DMS153 (cell line): ENCODE results near the gene RLN3.
A peak's percentile ranks its signal among the peaks of the same experiment; 100 is the strongest.

Experiments
- DNase-seq: peaks from one replicate; lab custom pipeline; 2025; lab: John Stamatoyannopoulos, UW

Gene RLN3

GRCh38 chr19:14027856-14028450, at the start of gene RLN3:
TSS of gene RLN3 (plus strand) at chr19:14028148. CDS start at chr19:14028205, 57 bp downstream.
- no peak for DNase-seq

- peak; percentile 81 for DNase-seq
These were observed 49.4 kb upstream of the RLN3 start for GRCh38 chr19:13978351-13979243.

- no peak for DNase-seq
These were observed 48.7 kb upstream of the RLN3 start for GRCh38 chr19:13979244-13979615.

- no peak for DNase-seq
These were observed 48.3 kb upstream of the RLN3 start for GRCh38 chr19:13979686-13980085.

- no peak for DNase-seq
These were observed 47.6 kb upstream of the RLN3 start for GRCh38 chr19:13980340-13980739.

GRCh38 chr19:13981021-13981420, 46.9 kb upstream of the RLN3 start:
- DNase-seq, result no peak

GRCh38 chr19:13981467-13981866, 46.5 kb upstream of the RLN3 start:
- DNase-seq, result no peak

GRCh38 chr19:13981988-13982501, 45.9 kb upstream of the RLN3 start:
- DNase-seq, result no peak

GRCh38 chr19:13982773-13983172, 45.2 kb upstream of the RLN3 start:
- no peak for DNase-seq

GRCh38 chr19:13983213-13983889, 44.6 kb upstream of the RLN3 start:
- DNase-seq, result peak; percentile 82

GRCh38 chr19:13984186-13984585, 43.8 kb upstream of the RLN3 start:
- no peak for DNase-seq

GRCh38 chr19:13984875-13985741, 42.8 kb upstream of the RLN3 start:
- peak; percentile 29 for DNase-seq

GRCh38 chr19:13985771-13986347, 42.1 kb upstream of the RLN3 start:
- peak; percentile 21 for DNase-seq

GRCh38 chr19:13986348-13986904, 41.5 kb upstream of the RLN3 start:
- peak; percentile 83 for DNase-seq

GRCh38 chr19:13987101-13987890, 40.7 kb upstream of the RLN3 start:
- no peak for DNase-seq

GRCh38 chr19:13989487-13989886, 38.5 kb upstream of the RLN3 start:
- DNase-seq, result no peak

GRCh38 chr19:13990085-13990484, 37.9 kb upstream of the RLN3 start:
- no peak for DNase-seq

- DNase-seq, result no peak
These were observed 35.9 kb upstream of the RLN3 start for GRCh38 chr19:13992025-13992424.

- DNase-seq, result no peak
These were observed 34.2 kb upstream of the RLN3 start for GRCh38 chr19:13993590-13994300.
